Esophagus squamous epithelium (tissue), 5 donors: Measurements from ENCODE around the gene MANEAL. TPM values are rescaled to one million over a fixed set of nuclear protein-coding genes. Genes with fewer than 3 reads are reported as not detected.

Source experiments
- DNase-seq: peaks from one replicate; lab custom pipeline; 2025; lab: John Stamatoyannopoulos, UW
- H3K27ac ChIP-seq, 4 donors: fragments of 200-600 bp; sonication (generic); one replicate each; pipeline ENCODE4 v1.5.1; 2016 to 2019; ENCODE audit warnings: mild to moderate bottlenecking in 1 of 4
- H3K27me3 ChIP-seq, 4 donors: fragments of 200-600 bp; sonication (generic); 1 replicate in 3 of 4; 2 replicates in 1 of 4; pipeline versions ENCODE4 v1.5.1 to v1.6.0; 2017 to 2021; ENCODE audit warnings: antibody characterized with exemption in 1 of 4
- H3K36me3 ChIP-seq, 3 donors: fragments of 200-600 bp; sonication (generic); one replicate each; pipeline ENCODE4 v1.5.1; 2016 to 2019
- H3K4me1 ChIP-seq, 3 donors: fragments of 200-600 bp; sonication (generic); one replicate each; pipeline ENCODE4 v1.5.1; 2017 to 2019
- H3K4me3 ChIP-seq, 4 donors: fragments of 200-600 bp; sonication (generic); 1 replicate in 3 of 4; 2 replicates in 1 of 4; pipeline ENCODE4 v1.5.1; 2016 to 2019; ENCODE audit warnings: mild to moderate bottlenecking in 2 of 4, moderate library complexity in 1 of 4
- H3K9me3 ChIP-seq, 3 donors: fragments of 200-600 bp; sonication (generic); one replicate each; pipeline ENCODE4 v1.5.1; 2016 to 2019
- POLR2A ChIP-seq, 4 donors: fragments of 450-650 bp; IDR thresholded peaks; one replicate each; pipeline ENCODE4 v1.6.1; 2017; ENCODE audit warnings: antibody characterized with exemption in 4 of 4, mild to moderate bottlenecking in 4 of 4, moderate library complexity in 3 of 4
- WGBS, 2 donors: methylation state at CpG; one replicate each; pipeline ENCODE4 v1.1.5; 2018; 5-methylcytosine and 5-hydroxymethylcytosine counted together
- intact Hi-C: fragments of 100-400 bp; cut with DNase I; formaldehyde crosslinking; loops from one replicate; pipeline ENCODE4 v1.15.0; 2022
- total RNA-seq, 4 donors: library from RNA; depleted of rRNA; stranded (reverse); fragments of >200 nt; gene quantifications; one replicate each; pipeline ENCODE4 v1.1.0, GENCODE V29; 2016
- TF ChIP-seq, protein P1 (sequence below), 6 experiments: fragments of 450-650 bp in 4 of 6; fragments of 200-600 bp in 2 of 6; sonication (generic) in 2 of 6; IDR thresholded peaks; one replicate each; pipeline ENCODE4 v1.5.1; 2016 to 2019; ENCODE audit warnings: antibody characterized with exemption in 6 of 6, mild to moderate bottlenecking in 4 of 6, moderate library complexity in 4 of 6
- donor health status: DM: yes; HTN: yes; CAD: no.

MANEAL gene
- total RNA-seq, 4 donors from 2014 or later, result 2.3 to 5.0 (median 3.7) TPM

DNA sequence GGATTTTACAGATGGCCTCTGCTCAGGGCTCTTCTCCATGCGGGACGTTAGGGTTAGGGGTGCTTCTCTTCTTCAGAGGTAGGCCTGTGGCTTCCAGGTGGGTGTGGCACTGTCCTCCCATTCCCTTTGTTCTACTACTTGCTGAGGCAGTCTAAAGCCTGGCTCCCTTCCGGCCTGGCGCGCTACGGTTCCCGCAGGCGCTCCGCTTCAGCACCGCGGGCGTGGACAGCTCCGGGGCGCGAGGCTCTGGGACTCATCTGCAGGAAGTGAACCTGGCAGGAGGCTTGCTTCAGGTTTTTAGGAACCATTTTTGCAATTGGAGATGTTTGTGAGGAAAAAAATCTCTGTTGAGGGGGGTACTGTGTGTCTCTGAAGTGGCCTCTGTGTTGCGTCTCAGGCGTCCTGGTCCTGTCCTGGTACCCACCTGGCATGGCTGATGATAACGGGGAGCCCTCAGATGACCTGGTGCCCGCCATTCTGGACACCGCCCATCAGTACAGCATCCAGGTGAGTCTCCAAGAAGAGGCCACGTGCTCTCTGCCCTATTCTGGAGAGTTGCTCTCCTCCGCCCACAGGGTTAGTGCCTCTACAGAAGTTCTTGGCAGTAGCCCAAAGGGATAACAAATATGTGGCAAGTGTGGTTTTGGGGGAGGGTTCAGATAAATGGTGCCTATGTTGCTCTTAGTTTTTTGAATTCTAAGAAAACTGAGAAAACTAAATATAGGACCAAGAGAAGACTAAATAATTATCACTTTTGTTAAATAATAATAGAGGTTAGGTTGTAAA, 1.9 kb downstream of the MANEAL start:
- H3K4me1 ChIP-seq, result peaks cover 10 to 28% (median 12%) of the 10 kb centered on the region in 3 donors
- no peak for TF ChIP-seq POLR2A (IDR thresholded peaks at IDR 0.05)
- TF ChIP-seq, protein P1, sequence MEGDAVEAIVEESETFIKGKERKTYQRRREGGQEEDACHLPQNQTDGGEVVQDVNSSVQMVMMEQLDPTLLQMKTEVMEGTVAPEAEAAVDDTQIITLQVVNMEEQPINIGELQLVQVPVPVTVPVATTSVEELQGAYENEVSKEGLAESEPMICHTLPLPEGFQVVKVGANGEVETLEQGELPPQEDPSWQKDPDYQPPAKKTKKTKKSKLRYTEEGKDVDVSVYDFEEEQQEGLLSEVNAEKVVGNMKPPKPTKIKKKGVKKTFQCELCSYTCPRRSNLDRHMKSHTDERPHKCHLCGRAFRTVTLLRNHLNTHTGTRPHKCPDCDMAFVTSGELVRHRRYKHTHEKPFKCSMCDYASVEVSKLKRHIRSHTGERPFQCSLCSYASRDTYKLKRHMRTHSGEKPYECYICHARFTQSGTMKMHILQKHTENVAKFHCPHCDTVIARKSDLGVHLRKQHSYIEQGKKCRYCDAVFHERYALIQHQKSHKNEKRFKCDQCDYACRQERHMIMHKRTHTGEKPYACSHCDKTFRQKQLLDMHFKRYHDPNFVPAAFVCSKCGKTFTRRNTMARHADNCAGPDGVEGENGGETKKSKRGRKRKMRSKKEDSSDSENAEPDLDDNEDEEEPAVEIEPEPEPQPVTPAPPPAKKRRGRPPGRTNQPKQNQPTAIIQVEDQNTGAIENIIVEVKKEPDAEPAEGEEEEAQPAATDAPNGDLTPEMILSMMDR (IDR thresholded peaks at IDR 0.05), result no peak
- no peaks in the 10 kb centered on the region for H3K9me3 ChIP-seq
- 32 to 33% methylated on average over 4 to 19 of the region's 22 CpGs for WGBS, 2 donors
- H3K27me3 ChIP-seq, result peaks cover 0 to 30% (median 0%) of the 10 kb centered on the region in 4 donors
- H3K27ac ChIP-seq, result no peak overlapping the region
- peak overlapping the region in 2 of 4 donors; percentile 48 to 61 for H3K4me3 ChIP-seq
- intact Hi-C loops, result no loop called here
- DNase-seq, result no peak
- H3K36me3 ChIP-seq, result peaks cover 0 to 15% (median 0%) of the 10 kb centered on the region in 3 donors

DNA sequence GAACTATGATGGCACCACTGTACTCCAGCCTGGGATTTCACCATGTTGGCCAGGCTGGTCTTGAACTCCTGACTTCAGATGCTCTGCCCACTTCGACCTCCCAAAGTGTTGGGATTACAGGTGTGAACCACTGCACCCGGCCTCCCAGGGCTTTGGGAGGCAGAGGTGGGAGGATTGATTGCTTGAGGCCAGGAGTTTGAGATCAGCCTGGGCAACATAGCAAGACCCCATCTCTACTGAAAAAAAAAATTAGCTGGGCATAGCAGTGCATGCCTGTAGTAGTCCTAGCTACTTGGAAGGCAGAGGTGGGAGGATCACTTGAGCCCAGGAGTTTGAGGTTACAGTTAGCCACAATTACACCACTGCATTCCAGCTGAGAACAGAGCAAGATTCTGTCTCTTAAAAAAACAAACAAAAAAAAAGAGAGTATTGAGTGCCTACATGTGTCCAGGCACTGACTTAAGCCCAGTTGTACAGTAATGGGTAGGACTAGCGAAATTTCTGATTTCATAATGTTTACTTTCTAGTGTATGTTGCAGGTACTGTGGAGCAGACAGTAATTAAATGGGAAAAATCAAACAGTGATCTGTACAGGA, 4.2 kb downstream of the MANEAL start:
- Histone ChIP-seq H3K27ac (no peak overlapping the region), H3K4me3 (no peak overlapping the region), H3K9me3 (no peaks in the 10 kb centered on the region), H3K4me1 (peaks cover 10 to 27% (median 12%) of the 10 kb centered on the region in 3 donors), H3K27me3 (peaks cover 0 to 13% (median 0%) of the 10 kb centered on the region in 4 donors), H3K36me3 (peaks cover 0 to 37% (median 10%) of the 10 kb centered on the region in 3 donors)
- no peak for DNase-seq
- intact Hi-C loops, result no loop called here
- 77 to 83% methylated on average over 1 of the region's 3 CpGs for WGBS, 2 donors
- no peak for TF ChIP-seq POLR2A (IDR thresholded peaks at IDR 0.05)
- TF ChIP-seq, protein P1 (IDR thresholded peaks at IDR 0.05), result no peak

DNA sequence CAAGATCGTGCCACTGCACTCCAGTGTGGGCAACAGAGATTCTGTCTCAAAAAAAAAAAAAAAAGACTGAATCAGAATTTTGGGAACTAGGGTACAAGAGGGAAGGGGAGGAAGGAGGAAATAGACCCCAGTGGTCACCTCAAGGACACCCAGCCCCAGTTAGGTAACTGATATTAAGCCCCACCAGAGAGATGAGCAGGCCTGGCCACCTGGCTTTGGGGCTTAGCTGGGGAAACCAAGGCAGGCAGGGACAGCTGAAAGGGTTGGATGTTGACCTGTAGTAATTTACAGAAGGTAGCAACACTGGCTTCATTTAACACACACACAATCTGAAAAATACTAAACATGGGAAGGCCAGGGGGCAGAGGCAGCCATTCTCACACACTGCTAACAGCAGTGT, 8.8 kb downstream of the MANEAL start:
- WGBS, 2 donors, result 92 to 95% methylated on average over 1 of the region's 1 CpG
- H3K27ac ChIP-seq, result no peak overlapping the region
- peaks cover 6 to 22% (median 9%) of the 10 kb centered on the region in 3 donors for H3K4me1 ChIP-seq
- no peak for TF ChIP-seq POLR2A (IDR thresholded peaks at IDR 0.05)
- TF ChIP-seq, protein P1 (IDR thresholded peaks at IDR 0.05), result no peak
- H3K4me3 ChIP-seq, result no peak overlapping the region
- DNase-seq, result no peak
- H3K36me3 ChIP-seq, result peaks cover 28 to 78% (median 43%) of the 10 kb centered on the region in 3 donors
- intact Hi-C loops, result loop anchor here (10.0 kb wide), 1 partner anchor 108 kb away; the partner anchor contains the start of gene CDCA8
- H3K27me3 ChIP-seq, result no peaks in the 10 kb centered on the region
- H3K9me3 ChIP-seq, result no peaks in the 10 kb centered on the region

DNA sequence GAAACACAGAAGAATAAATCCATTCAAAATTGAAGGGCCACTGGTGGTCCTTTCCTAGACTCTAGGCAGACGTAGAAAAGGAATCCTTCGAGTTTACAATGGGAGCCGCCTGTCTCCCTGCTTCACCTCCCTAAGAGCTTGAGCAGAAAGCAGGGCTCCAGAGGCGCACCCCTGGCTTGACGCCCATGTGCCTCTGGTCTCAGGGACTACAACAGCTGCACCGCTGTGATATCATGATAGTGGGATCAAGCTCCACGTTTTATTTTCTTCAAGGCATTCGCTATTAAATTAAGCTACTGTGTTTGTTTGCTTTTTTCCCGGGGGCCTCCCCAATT, 13.5 kb downstream of the MANEAL start:
- intact Hi-C loops, result loop anchor here (5.0 to 10.0 kb wide), 2 partner anchors 50 to 112 kb away; partner anchors contain the start of genes CDCA8 and MTF1

DNA sequence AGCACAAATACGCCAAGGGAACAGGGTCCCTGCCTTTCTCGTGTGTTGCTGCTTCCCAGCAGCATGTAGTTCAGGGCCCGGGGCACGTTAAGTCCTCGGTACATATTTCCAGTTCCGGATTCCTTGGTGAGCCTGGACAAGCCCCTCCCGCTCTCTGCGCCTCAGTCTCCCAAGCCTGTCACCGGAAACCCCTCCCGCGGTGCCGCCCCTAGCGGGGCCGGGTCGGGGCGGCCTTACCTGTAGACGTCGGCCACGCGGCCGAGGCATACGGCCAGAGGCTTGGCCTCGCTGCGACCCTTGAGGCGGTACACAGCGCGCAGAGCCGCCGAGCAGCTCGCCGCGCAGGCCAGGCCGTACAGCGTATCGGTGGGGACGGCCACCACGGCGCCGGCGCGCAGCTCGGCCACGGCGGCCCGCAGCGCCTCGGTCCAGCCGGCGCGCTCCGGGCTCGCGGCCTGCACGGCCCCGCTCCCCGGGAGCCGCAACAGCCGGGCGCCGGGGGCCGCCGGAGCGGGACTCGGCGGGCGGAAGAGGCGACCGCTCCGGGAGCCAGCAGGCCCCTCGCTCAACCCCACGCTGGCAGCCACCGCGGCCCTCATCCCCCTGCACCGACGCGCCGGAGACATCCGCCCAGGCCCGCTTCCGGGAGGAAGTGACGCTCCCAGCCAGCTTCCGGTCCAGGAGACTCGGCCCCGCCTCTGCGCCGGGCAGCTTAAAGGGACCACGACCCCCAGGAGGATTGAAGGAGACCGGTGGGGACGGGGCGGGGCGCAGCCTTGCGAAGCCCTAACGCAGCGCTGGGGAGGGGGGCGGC, 14.1 kb downstream of the MANEAL start, which contains the start of the genes C1orf122 and YRDC:
C1orf122 (plus strand) TSS at position 236 of the 814 bp plus-strand sequence. CDS start 615 bp downstream, outside the sequence.
YRDC (minus strand) TSS at position 654 of the 814 bp plus-strand sequence; CDS start at position 626, 28 bp downstream.
- H3K27ac ChIP-seq, result peak within 1 kb of the TSS; percentile 97 to 99 (median 98)
- intact Hi-C loops, result loop anchor here (5.0 to 10.0 kb wide), 2 partner anchors 50 to 113 kb away; partner anchors contain the start of genes CDCA8 and MTF1
- H3K9me3 ChIP-seq, result no peaks in the 10 kb centered on the region
- 0 to 1% methylated on average over 5 to 14 of the region's 95 CpGs for WGBS, 2 donors
- TF ChIP-seq, protein P1 (IDR thresholded peaks at IDR 0.05), result peak in 2 of 6 experiments; percentile 5 to 6
- TF ChIP-seq POLR2A (IDR thresholded peaks at IDR 0.05), result peak in 2 of 4 donors; percentile 77 to 86
- peaks cover 6 to 58% (median 20%) of the 10 kb centered on the region in 3 donors for H3K4me1 ChIP-seq
- H3K36me3 ChIP-seq, result peaks cover 28 to 61% (median 33%) of the 10 kb centered on the region in 3 donors
- peak; percentile 50 for DNase-seq
- peak within 1 kb of the TSS; percentile 81 to 94 (median 90) for H3K4me3 ChIP-seq
- H3K27me3 ChIP-seq, result no peaks in the 10 kb centered on the region

More for the DNA sequence above, 13.5 kb downstream of the MANEAL start:
- Histone ChIP-seq H3K9me3 (no peaks in the 10 kb centered on the region), H3K36me3 (peaks cover 28 to 61% (median 38%) of the 10 kb centered on the region in 3 donors), H3K4me1 (peaks cover 6 to 58% (median 20%) of the 10 kb centered on the region in 3 donors), H3K27me3 (no peaks in the 10 kb centered on the region), H3K4me3 (peak overlapping the region; percentile 81 to 94 (median 90)), H3K27ac (peak overlapping the region; percentile 97 to 99 (median 98))
- 4 to 10% methylated on average over 9 of the region's 9 CpGs for WGBS, 2 donors
- no peak for TF ChIP-seq POLR2A (IDR thresholded peaks at IDR 0.05)
- no peak for DNase-seq
